ENCODE measurements around the gene TMEM40.

TMEM40 gene

GRCh38 chr3:12754313-12754712 is 4.7 kb downstream of the TMEM40 start:
- ChIA-PET CTCF (no interaction called here), POLR2A (no interaction called here)

GRCh38 chr3:12753275-12754028 is 5.6 kb downstream of the TMEM40 start:
- no peak overlapping the region for H3K27ac ChIP-seq (ENCODE audit: extremely low read depth, low read depth, low read length)
- ChIA-PET POLR2A (interaction anchor here (0.7 to 0.8 kb wide), 2 partner anchors 10 to 269 kb away, joined by 3 to 8 read pairs; partner anchors contain the start of gene TSEN2), CTCF (interaction anchor here (0.6 kb wide), 1 partner anchor 87 kb away, joined by 3 read pairs; no protein-coding TSS in a partner anchor)
- peaks cover 6% of the 10 kb centered on the region for H3K4me1 ChIP-seq (ENCODE audit: control insufficient read depth, insufficient read depth, low read length)
- no peaks in the 10 kb centered on the region for H3K36me3 ChIP-seq (ENCODE audit: control insufficient read depth in 2 of 2, insufficient read depth in 1 of 2, low read length in 2 of 2)
- TF ChIP-seq ZNF660 (tag by site-specific recombination; IDR thresholded peaks at IDR 0.05) (no peak), BCL11B (tag by site-specific recombination; IDR thresholded peaks at IDR 0.05; ENCODE audit: low read depth) (no peak), ZNF558 (tag by site-specific recombination; IDR thresholded peaks at IDR 0.05) (no peak), ZFP69B (tag by site-specific recombination; IDR thresholded peaks at IDR 0.05) (no peak), ZNF169 (tag by site-specific recombination; IDR thresholded peaks at IDR 0.05) (no peak), ZNF175 (tag by site-specific recombination; IDR thresholded peaks at IDR 0.05) (no peak), ZFP3 (tag by site-specific recombination; IDR thresholded peaks at IDR 0.05; ENCODE audit: low read depth) (no peak), HOXD13 (CRISPR knock-in tag; IDR thresholded peaks at IDR 0.05; ENCODE audit: borderline replicate concordance) (no peak), ZNF777 (tag by site-specific recombination; IDR thresholded peaks at IDR 0.05; ENCODE audit: borderline replicate concordance) (no peak), ZSCAN30 (tag by site-specific recombination; IDR thresholded peaks at IDR 0.05) (no peak), ZNF629 (tag by site-specific recombination; IDR thresholded peaks at IDR 0.05) (no peak), CTCF (tag by site-specific recombination; IDR thresholded peaks at IDR 0.05) (no peak)
- TF ChIP-seq, protein P1, sequence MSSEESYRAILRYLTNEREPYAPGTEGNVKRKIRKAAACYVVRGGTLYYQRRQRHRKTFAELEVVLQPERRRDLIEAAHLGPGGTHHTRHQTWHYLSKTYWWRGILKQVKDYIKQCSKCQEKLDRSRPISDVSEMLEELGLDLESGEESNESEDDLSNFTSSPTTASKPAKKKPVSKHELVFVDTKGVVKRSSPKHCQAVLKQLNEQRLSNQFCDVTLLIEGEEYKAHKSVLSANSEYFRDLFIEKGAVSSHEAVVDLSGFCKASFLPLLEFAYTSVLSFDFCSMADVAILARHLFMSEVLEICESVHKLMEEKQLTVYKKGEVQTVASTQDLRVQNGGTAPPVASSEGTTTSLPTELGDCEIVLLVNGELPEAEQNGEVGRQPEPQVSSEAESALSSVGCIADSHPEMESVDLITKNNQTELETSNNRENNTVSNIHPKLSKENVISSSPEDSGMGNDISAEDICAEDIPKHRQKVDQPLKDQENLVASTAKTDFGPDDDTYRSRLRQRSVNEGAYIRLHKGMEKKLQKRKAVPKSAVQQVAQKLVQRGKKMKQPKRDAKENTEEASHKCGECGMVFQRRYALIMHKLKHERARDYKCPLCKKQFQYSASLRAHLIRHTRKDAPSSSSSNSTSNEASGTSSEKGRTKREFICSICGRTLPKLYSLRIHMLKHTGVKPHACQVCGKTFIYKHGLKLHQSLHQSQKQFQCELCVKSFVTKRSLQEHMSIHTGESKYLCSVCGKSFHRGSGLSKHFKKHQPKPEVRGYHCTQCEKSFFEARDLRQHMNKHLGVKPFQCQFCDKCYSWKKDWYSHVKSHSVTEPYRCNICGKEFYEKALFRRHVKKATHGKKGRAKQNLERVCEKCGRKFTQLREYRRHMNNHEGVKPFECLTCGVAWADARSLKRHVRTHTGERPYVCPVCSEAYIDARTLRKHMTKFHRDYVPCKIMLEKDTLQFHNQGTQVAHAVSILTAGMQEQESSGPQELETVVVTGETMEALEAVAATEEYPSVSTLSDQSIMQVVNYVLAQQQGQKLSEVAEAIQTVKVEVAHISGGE (tag by site-specific recombination; conservative IDR thresholded peaks at IDR 0.05; ENCODE audit: low read depth), result no peak
- no peak overlapping the region for H3K4me3 ChIP-seq (ENCODE audit: low read depth, low read length)
- no peaks in the 10 kb centered on the region for H3K9me3 ChIP-seq (ENCODE audit: control insufficient read depth, insufficient read depth, low read depth, low read length)

More at GRCh38 chr3:12754313-12754712, 4.7 kb downstream of the TMEM40 start:
- H3K36me3 ChIP-seq (ENCODE audit: control insufficient read depth in 2 of 2, insufficient read depth in 1 of 2, low read length in 2 of 2), result no peaks in the 10 kb centered on the region
- no peaks in the 10 kb centered on the region for H3K9me3 ChIP-seq (ENCODE audit: control insufficient read depth, insufficient read depth, low read depth, low read length)
- H3K4me3 ChIP-seq (ENCODE audit: low read depth, low read length), result no peak overlapping the region
- TF ChIP-seq ZFP37 (tag by site-specific recombination; IDR thresholded peaks at IDR 0.05), result no peak
- no peak for TF ChIP-seq ZNF148 (tag by site-specific recombination; IDR thresholded peaks at IDR 0.05; ENCODE audit: borderline replicate concordance)
- no peak for TF ChIP-seq FEZF1 (tag by site-specific recombination; IDR thresholded peaks at IDR 0.05)
- no peak for TF ChIP-seq ZBTB1 (tag by site-specific recombination; IDR thresholded peaks at IDR 0.05)
- TF ChIP-seq ZSCAN16 (tag by site-specific recombination; IDR thresholded peaks at IDR 0.05), result no peak
- peaks cover 6% of the 10 kb centered on the region for H3K4me1 ChIP-seq (ENCODE audit: control insufficient read depth, insufficient read depth, low read length)
- H3K27ac ChIP-seq (ENCODE audit: extremely low read depth, low read depth, low read length), result no peak overlapping the region

All from HEK293 (cell line).